Progenitor cell of endocrine pancreas (in vitro differentiated cells): Measurements from ENCODE around the gene KRTAP12-4. TPM values are rescaled to one million over a fixed set of nuclear protein-coding genes. Genes with fewer than 3 reads are reported as not detected.
"Not testable (repeated sequence)": the region's sequence is repeated elsewhere in the genome, so short reads cannot be mapped to it uniquely, and the experiment has no call there.

Experiments
- DNase-seq: peaks from one replicate; pipeline ENCODE4 v3.0.0; 2021; ENCODE audit warnings: low spot score; ENCODE audit not compliant: unreplicated experiment
- H3K27ac Mint-ChIP-seq: 2 replicates; pipeline ENCODE4 v1.8.0; 2021; ENCODE audit warnings: mild to moderate bottlenecking, moderate library complexity, mixed read lengths
- H3K27me3 Mint-ChIP-seq: 2 replicates; pipeline ENCODE4 v1.8.0; 2021; ENCODE audit warnings: mixed read lengths
- H3K36me3 Mint-ChIP-seq: 2 replicates; pipeline ENCODE4 v1.8.0; 2022; ENCODE audit warnings: mixed read lengths; ENCODE audit not compliant: insufficient read depth
- H3K4me1 Mint-ChIP-seq: 2 replicates; pipeline ENCODE4 v1.8.0; 2021; ENCODE audit warnings: low read depth, mixed read lengths
- H3K4me3 Mint-ChIP-seq: 2 replicates; pipeline ENCODE4 v1.8.0; 2021; ENCODE audit warnings: low read depth, mild to moderate bottlenecking, moderate library complexity, mixed read lengths
- H3K9me3 Mint-ChIP-seq: 2 replicates; pipeline ENCODE4 v1.8.0; 2021; ENCODE audit warnings: low read depth, mixed read lengths
- total RNA-seq: library from RNA; stranded (reverse); gene quantifications from 2 replicates; pipeline ENCODE4 v1.2.1, GENCODE V29; 2021
- TF ChIP-seq, protein P1 (sequence below): fragments of 200-600 bp; sonication (generic); IDR thresholded peaks from one replicate; pipeline ENCODE4 v1.5.0; 2021; ENCODE audit warnings: antibody characterized with exemption, mild to moderate bottlenecking; ENCODE audit not compliant: unreplicated experiment

Gene KRTAP12-4
- total RNA-seq, 1 donor from 2014 or later, result not detected

GRCh38 chr21:44648557-44649311 lies 5.7 kb downstream of the KRTAP12-4 start:
- H3K27ac Mint-ChIP-seq, result no peak overlapping the region
- peaks cover 3% of the 10 kb centered on the region for H3K36me3 Mint-ChIP-seq
- TF ChIP-seq, protein P1, sequence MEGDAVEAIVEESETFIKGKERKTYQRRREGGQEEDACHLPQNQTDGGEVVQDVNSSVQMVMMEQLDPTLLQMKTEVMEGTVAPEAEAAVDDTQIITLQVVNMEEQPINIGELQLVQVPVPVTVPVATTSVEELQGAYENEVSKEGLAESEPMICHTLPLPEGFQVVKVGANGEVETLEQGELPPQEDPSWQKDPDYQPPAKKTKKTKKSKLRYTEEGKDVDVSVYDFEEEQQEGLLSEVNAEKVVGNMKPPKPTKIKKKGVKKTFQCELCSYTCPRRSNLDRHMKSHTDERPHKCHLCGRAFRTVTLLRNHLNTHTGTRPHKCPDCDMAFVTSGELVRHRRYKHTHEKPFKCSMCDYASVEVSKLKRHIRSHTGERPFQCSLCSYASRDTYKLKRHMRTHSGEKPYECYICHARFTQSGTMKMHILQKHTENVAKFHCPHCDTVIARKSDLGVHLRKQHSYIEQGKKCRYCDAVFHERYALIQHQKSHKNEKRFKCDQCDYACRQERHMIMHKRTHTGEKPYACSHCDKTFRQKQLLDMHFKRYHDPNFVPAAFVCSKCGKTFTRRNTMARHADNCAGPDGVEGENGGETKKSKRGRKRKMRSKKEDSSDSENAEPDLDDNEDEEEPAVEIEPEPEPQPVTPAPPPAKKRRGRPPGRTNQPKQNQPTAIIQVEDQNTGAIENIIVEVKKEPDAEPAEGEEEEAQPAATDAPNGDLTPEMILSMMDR, result no peak
- H3K4me1 Mint-ChIP-seq, result no peaks in the 10 kb centered on the region
- peaks cover 12% of the 10 kb centered on the region for H3K9me3 Mint-ChIP-seq
- no peak for DNase-seq
- peaks cover 6% of the 10 kb centered on the region for H3K27me3 Mint-ChIP-seq
- H3K4me3 Mint-ChIP-seq, result no peak overlapping the region

- Mint-ChIP-seq H3K36me3 (peaks cover 3% of the 10 kb centered on the region), H3K27me3 (peaks cover 6% of the 10 kb centered on the region), H3K4me1 (no peaks in the 10 kb centered on the region), H3K9me3 (peaks cover 18% of the 10 kb centered on the region), H3K4me3 (no peak overlapping the region), H3K27ac (peak overlapping the region; percentile 7)
- no peak for DNase-seq
- TF ChIP-seq, protein P1, result no peak
These were observed 7.3 kb downstream of the KRTAP12-4 start for GRCh38 chr21:44647222-44647552.

- H3K4me1 Mint-ChIP-seq, H3K36me3 Mint-ChIP-seq, H3K27me3 Mint-ChIP-seq, H3K4me3 Mint-ChIP-seq, DNase-seq: not testable (repeated sequence)
- Mint-ChIP-seq H3K9me3 (peaks cover 20% of the 10 kb centered on the region), H3K27ac (peak within 1 kb of the TSS; percentile 7)
These were observed 7.9 kb downstream of the KRTAP12-4 start, which contains the start of gene KRTAP10-11 for GRCh38 chr21:44646366-44647221. TSS of gene KRTAP10-11 (plus strand) at chr21:44646414. CDS start at chr21:44646459, 45 bp downstream.

GRCh38 chr21:44644878-44645277 lies 9.6 kb downstream of the KRTAP12-4 start:
- Mint-ChIP-seq H3K36me3 (peaks cover 3% of the 10 kb centered on the region), H3K27ac (no peak overlapping the region), H3K27me3 (peaks cover 12% of the 10 kb centered on the region), H3K4me3 (no peak overlapping the region), H3K9me3 (peaks cover 24% of the 10 kb centered on the region), H3K4me1 (no peaks in the 10 kb centered on the region)
- no peak for DNase-seq
- TF ChIP-seq, protein P1, result no peak

GRCh38 chr21:44643741-44644310 lies 10.6 kb downstream of the KRTAP12-4 start:
- no peak for DNase-seq
- Mint-ChIP-seq H3K27ac (no peak overlapping the region), H3K4me1 (no peaks in the 10 kb centered on the region), H3K27me3 (peaks cover 12% of the 10 kb centered on the region), H3K4me3 (no peak overlapping the region), H3K36me3 (peaks cover 3% of the 10 kb centered on the region), H3K9me3 (peaks cover 24% of the 10 kb centered on the region)
- TF ChIP-seq, protein P1, result no peak
